PFSK-1 (cell line): ENCODE results near the gene VENTX.

Experiments
- FOXP2 ChIP-seq: optimal IDR thresholded peaks from 2 replicates; pipeline ENCODE3; 2011; ENCODE audit warnings: borderline replicate concordance, control low read depth, inconsistent platforms; ENCODE audit not compliant: insufficient read depth; ENCODE audit errors: extremely low read length, extremely low read depth
- POLR2AphosphoS5 ChIP-seq: IDR thresholded peaks from 2 replicates; pipeline ENCODE4 v1.6.1; 2012; ENCODE audit warnings: low read depth, mild to moderate bottlenecking, control low read depth, low read length, moderate library complexity
- SIN3A ChIP-seq: IDR thresholded peaks from 2 replicates; pipeline ENCODE4 v1.6.1; 2012; ENCODE audit warnings: mild to moderate bottlenecking, low read length, moderate library complexity, borderline replicate concordance; ENCODE audit not compliant: insufficient read depth
- TAF1 ChIP-seq: IDR thresholded peaks from 2 replicates; pipeline ENCODE4 v1.6.1; 2012; ENCODE audit warnings: low read length, control low read depth, borderline replicate concordance; ENCODE audit not compliant: insufficient read depth
- TF ChIP-seq, protein P1 (sequence below), 2 experiments: IDR thresholded peaks; 2 replicates each; pipeline versions ENCODE4 v1.6.1 to v1.8.0; 2011 to 2012; ENCODE audit warnings: low read depth in 2 of 2, low read length in 2 of 2, control low read depth in 1 of 2, inconsistent platforms in 1 of 2, mild to moderate bottlenecking in 1 of 2, moderate library complexity in 1 of 2; ENCODE audit not compliant: insufficient read depth in 1 of 2

Gene VENTX

DNA sequence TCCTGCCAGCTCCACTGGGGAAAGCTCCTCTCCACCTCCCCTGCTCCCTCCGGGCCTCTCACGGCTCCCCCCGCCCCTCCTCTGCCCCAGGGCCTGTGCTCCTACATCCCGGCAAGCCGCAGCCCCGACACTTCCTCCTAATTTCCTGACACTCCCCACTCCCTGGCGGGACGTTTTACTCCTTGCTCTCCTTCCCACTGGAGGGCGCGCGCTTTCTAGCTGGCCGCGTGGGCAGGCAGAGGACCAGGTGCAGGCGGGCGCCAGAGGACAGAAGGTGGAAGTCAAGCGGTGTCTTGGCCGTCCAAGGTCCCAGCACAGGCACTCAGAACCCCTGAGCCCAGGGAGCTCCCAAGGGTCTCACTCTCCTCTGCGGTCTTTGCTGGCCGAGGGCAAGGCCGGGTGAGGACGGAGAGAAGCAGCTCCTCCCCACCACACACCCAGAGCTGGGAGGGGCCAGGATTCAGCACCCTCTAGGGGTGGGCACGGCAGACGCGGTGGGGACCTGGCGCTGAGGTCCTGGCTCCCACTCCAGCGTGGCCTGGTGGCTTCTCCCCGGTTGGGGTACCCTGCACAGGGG is 19.9 kb downstream of the VENTX start:
- TF ChIP-seq FOXP2 (peak; percentile 28), TAF1 (no peak), POLR2AphosphoS5 (no peak), SIN3A (no peak)
- TF ChIP-seq, protein P1, sequence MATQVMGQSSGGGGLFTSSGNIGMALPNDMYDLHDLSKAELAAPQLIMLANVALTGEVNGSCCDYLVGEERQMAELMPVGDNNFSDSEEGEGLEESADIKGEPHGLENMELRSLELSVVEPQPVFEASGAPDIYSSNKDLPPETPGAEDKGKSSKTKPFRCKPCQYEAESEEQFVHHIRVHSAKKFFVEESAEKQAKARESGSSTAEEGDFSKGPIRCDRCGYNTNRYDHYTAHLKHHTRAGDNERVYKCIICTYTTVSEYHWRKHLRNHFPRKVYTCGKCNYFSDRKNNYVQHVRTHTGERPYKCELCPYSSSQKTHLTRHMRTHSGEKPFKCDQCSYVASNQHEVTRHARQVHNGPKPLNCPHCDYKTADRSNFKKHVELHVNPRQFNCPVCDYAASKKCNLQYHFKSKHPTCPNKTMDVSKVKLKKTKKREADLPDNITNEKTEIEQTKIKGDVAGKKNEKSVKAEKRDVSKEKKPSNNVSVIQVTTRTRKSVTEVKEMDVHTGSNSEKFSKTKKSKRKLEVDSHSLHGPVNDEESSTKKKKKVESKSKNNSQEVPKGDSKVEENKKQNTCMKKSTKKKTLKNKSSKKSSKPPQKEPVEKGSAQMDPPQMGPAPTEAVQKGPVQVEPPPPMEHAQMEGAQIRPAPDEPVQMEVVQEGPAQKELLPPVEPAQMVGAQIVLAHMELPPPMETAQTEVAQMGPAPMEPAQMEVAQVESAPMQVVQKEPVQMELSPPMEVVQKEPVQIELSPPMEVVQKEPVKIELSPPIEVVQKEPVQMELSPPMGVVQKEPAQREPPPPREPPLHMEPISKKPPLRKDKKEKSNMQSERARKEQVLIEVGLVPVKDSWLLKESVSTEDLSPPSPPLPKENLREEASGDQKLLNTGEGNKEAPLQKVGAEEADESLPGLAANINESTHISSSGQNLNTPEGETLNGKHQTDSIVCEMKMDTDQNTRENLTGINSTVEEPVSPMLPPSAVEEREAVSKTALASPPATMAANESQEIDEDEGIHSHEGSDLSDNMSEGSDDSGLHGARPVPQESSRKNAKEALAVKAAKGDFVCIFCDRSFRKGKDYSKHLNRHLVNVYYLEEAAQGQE (IDR thresholded peaks at IDR 0.05; ENCODE audit: insufficient read depth in 1 of 2, low read depth in 2 of 2, low read length in 2 of 2): 0 out of 4 replicates have a peak, but pooled peaks of 1 of the 2 experiments have one; percentile 25

DNA sequence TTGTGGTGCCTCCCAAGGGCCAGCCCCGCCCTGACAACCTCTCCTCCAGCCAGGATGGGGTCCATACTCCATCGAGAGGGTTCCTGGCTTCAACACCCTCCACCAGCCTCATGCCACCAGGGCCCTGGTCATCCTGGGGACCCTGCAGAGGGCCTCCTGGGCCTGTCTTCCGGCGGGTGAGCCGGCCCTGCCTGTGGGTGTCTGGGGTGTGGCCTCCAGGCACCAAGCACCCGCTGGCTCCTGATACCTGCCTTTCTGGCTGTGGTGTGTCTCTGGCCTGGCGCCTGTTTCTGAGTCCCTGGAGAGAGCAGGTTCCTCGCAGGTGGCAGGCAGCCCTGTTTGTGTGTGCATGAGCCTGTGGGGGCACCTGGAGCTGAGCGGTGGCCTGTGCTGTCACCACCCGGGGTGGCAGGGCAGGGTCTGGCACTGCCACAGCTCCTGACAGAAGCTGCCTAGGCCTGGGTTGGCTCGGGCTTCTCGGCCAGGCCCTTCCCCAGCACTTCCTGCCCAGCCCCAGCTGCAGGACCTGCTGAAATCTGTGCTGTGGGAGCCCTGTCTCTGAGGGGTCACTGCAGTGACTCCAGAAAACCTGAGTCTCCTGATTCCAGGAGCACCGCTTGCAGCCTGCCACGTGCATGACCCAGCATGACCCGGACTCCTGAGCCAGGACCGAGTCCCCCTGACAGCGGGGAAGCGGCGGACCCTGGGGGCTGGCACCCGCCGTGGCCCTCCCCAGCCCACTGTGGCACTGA is 20.6 kb downstream of the VENTX start:
- TF ChIP-seq, protein P1 (IDR thresholded peaks at IDR 0.05; ENCODE audit: insufficient read depth in 1 of 2, low read depth in 2 of 2, low read length in 2 of 2): no peak
- TF ChIP-seq FOXP2: peak; percentile 5

- TF ChIP-seq FOXP2: peak; percentile 2
- TF ChIP-seq TAF1: no peak
- TF ChIP-seq, protein P1 (IDR thresholded peaks at IDR 0.05; ENCODE audit: insufficient read depth in 1 of 2, low read depth in 2 of 2, low read length in 2 of 2): no peak
- TF ChIP-seq POLR2AphosphoS5: no peak
- no peak for TF ChIP-seq SIN3A
Measured at GRCh38 chr10:133258818-133259601, 21.4 kb downstream of the VENTX start.

GRCh38 chr10:133259602-133259989 is 21.9 kb downstream of the VENTX start:
- TF ChIP-seq, protein P1 (IDR thresholded peaks at IDR 0.05; ENCODE audit: insufficient read depth in 1 of 2, low read depth in 2 of 2, low read length in 2 of 2): no peak
- no peak for TF ChIP-seq POLR2AphosphoS5
- TF ChIP-seq FOXP2: no peak
- no peak for TF ChIP-seq TAF1
- TF ChIP-seq SIN3A: no peak
